Pancreas (tissue), 10 donors: ENCODE data around the gene CACNA1E. TPM values are rescaled to one million over a fixed set of nuclear protein-coding genes. Genes with fewer than 3 reads are reported as not detected.
A peak's percentile ranks its signal among the peaks of the same experiment; 100 is the strongest.

Source experiments
- ATAC-seq, 4 donors: fragments of 200-7000 bp; cut with Tn5 transposase; one replicate each; pipeline versions ENCODE4 v1.8.0 to v1.9.1; 2020; ENCODE audit warnings: mild to moderate bottlenecking in 4 of 4, moderate library complexity in 4 of 4
- DNase-seq, 6 donors: peaks; one replicate each; pipeline ENCODE4 v3.0.0-alpha.2; 2020
- FAIRE-seq: peaks from 2 replicates; lab custom pipeline; 2012; peaks lifted over from hg19 to GRCh38; lab: Jason Lieb, UNC
- H3K27ac ChIP-seq, 4 donors: fragments of 200-600 bp; sonication (generic); 1 replicate in 3 of 4; 2 replicates in 1 of 4; pipeline versions ENCODE4 v1.5.0 to v1.8.0; 2020
- H3K27me3 ChIP-seq, 4 donors: fragments of 200-600 bp; one replicate each; pipeline ENCODE4 v1.8.0; 2021
- H3K36me3 ChIP-seq, 3 donors: fragments of 200-600 bp; sonication (generic) in 1 of 3; one replicate each; pipeline versions ENCODE4 v1.5.0 to v1.8.0; 2020 to 2021
- H3K4me1 ChIP-seq, 3 donors: fragments of 200-600 bp; one replicate each; pipeline ENCODE4 v1.8.0; 2021
- H3K4me3 ChIP-seq, 4 donors: fragments of 200-600 bp; sonication (generic) in 2 of 4; one replicate each; pipeline versions ENCODE4 v1.5.0 to v1.8.0; 2020 to 2021
- H3K9me3 ChIP-seq, 4 donors: fragments of 200-600 bp; one replicate each; pipeline ENCODE4 v1.8.0; 2021
- CTCF ChIP-seq, 4 donors: fragments of 200-600 bp; sonication (generic) in 3 of 4; IDR thresholded peaks; one replicate each; pipeline versions ENCODE4 v1.5.0 to v1.8.0; 2021; ENCODE audit warnings: antibody characterized with exemption in 4 of 4
- WGBS, 2 donors: extraction: QIAGEN DNeasy Blood & Tissue Kit; methylation state at CpG; one replicate each; pipeline ENCODE4 v1.1.7; 2013; 5-methylcytosine and 5-hydroxymethylcytosine counted together
- intact Hi-C, 3 donors: fragments of 100-400 bp; cut with DNase I; formaldehyde crosslinking; loops; one replicate each; pipeline versions ENCODE4 v1.11.1 to v1.14.2; 2022
- polyA plus RNA-seq, 2 donors: library from polyadenylated mRNA; stranded (reverse); fragments of 200-250 nt; gene quantifications; one replicate each; pipeline ENCODE4 v1.2.3, GENCODE V29; 2013
- total RNA-seq, 6 donors: library from RNA; stranded (reverse); fragmentation: NEBNext Ultra II Directional in 4 of 6; extraction: Animal tissue kit (Norgen Biotek cat#: 25700) in 4 of 6; gene quantifications; one replicate each; pipeline versions ENCODE4 v1.2.1 to v1.2.4, GENCODE V29; 2021 to 2023
- donor health status: healthy with polysubstance abuse.
- donor health status: DM: no; HTN: no; CAD: no; lungs with moderate emphysema.
- donor health status: DM: no; HTN: no; CAD: no.
- donor health status: control.
- donor health status: control.
- donor health status: Bipolar disorder and iron deficiency.
- donor health status: DM: yes; HTN: yes; CAD: no.
- donor health status: DM: no; HTN: no; CAD: no.
- donor health status: DM: no; HTN: no; CAD: no.
- donor health status: DM: yes; HTN: yes; CAD: no.

The CACNA1E gene
- total RNA-seq (under 1 TPM in 4 of 6 donors, not detected in 2; 0.06 to 0.12 (median 0.09) TPM), polyA plus RNA-seq (under 1 TPM; 0.02 to 0.04 TPM)

GRCh38 chr1:181483285-181484195, at the start of gene CACNA1E:
CACNA1E (plus strand) TSS chr1:181483517; CDS start chr1:181483745, 228 bp downstream.
- no peak for TF ChIP-seq CTCF (IDR thresholded peaks at IDR 0.05)
- FAIRE-seq (no peak), DNase-seq (peak in 1 of 6 donors; percentile 51), ATAC-seq (no peak)
- Histone ChIP-seq H3K4me3 (peak within 1 kb of the TSS in 3 of 4 donors; percentile 5 to 39 (median 6)), H3K9me3 (no peaks in the 10 kb centered on the region), H3K36me3 (no peaks in the 10 kb centered on the region), H3K27me3 (peaks cover 0 to 40% (median 4%) of the 10 kb centered on the region in 4 donors), H3K27ac (no peak within 1 kb of the TSS), H3K4me1 (no peaks in the 10 kb centered on the region)
- intact Hi-C loops, result loop anchor here (10.0 kb wide), 4 partner anchors 191 to 581 kb away; partner anchors contain the start of gene ZNF648 (in 1 of the 3)
- WGBS, 2 donors, result 6 to 7% methylated on average over 43 of the region's 43 CpGs

- Histone ChIP-seq H3K9me3 (no peaks in the 10 kb centered on the region), H3K36me3 (no peaks in the 10 kb centered on the region), H3K27me3 (peaks cover 0 to 5% (median 0%) of the 10 kb centered on the region in 4 donors), H3K4me3 (no peak overlapping the region), H3K4me1 (no peaks in the 10 kb centered on the region), H3K27ac (no peak overlapping the region)
- WGBS, 2 donors, result 49 to 50% methylated on average over 3 of the region's 3 CpGs
- ATAC-seq (no peak), DNase-seq (no peak), FAIRE-seq (no peak)
- no peak for TF ChIP-seq CTCF (IDR thresholded peaks at IDR 0.05)
- intact Hi-C loops, result no loop called here
Measured at GRCh38 chr1:181433931-181434330, 49.4 kb upstream of the CACNA1E start.

GRCh38 chr1:181438013-181438412, 45.3 kb upstream of the CACNA1E start:
- Histone ChIP-seq H3K36me3 (no peaks in the 10 kb centered on the region), H3K27ac (no peak overlapping the region), H3K9me3 (no peaks in the 10 kb centered on the region), H3K27me3 (peaks cover 0 to 5% (median 0%) of the 10 kb centered on the region in 4 donors), H3K4me3 (no peak overlapping the region), H3K4me1 (no peaks in the 10 kb centered on the region)
- WGBS, 2 donors, result 64 to 67% methylated on average over 2 of the region's 2 CpGs
- DNase-seq, result no peak
- TF ChIP-seq CTCF (IDR thresholded peaks at IDR 0.05), result no peak
- no peak for ATAC-seq
- FAIRE-seq, result no peak
- intact Hi-C loops, result no loop called here

GRCh38 chr1:181440510-181440909, 42.8 kb upstream of the CACNA1E start:
- H3K4me3 ChIP-seq, result no peak overlapping the region
- intact Hi-C loops, result no loop called here
- no peak for FAIRE-seq
- no peak for ATAC-seq
- no peak overlapping the region for H3K27ac ChIP-seq
- no peak for DNase-seq
- WGBS, 2 donors, result 93 to 96% methylated on average over 4 of the region's 4 CpGs
- peaks cover 0 to 5% (median 0%) of the 10 kb centered on the region in 4 donors for H3K27me3 ChIP-seq
- H3K36me3 ChIP-seq, result no peaks in the 10 kb centered on the region
- no peak for TF ChIP-seq CTCF (IDR thresholded peaks at IDR 0.05)
- no peaks in the 10 kb centered on the region for H3K9me3 ChIP-seq
- no peaks in the 10 kb centered on the region for H3K4me1 ChIP-seq

- no peak for ATAC-seq
- Histone ChIP-seq H3K4me3 (no peak overlapping the region), H3K4me1 (no peaks in the 10 kb centered on the region), H3K27me3 (no peaks in the 10 kb centered on the region), H3K27ac (no peak overlapping the region), H3K36me3 (no peaks in the 10 kb centered on the region), H3K9me3 (no peaks in the 10 kb centered on the region)
- DNase-seq, result no peak
- no peak for FAIRE-seq
- TF ChIP-seq CTCF (IDR thresholded peaks at IDR 0.05), result no peak
- intact Hi-C loops, result no loop called here
Measured at GRCh38 chr1:181442181-181442525, 41.2 kb upstream of the CACNA1E start.
